Measurements from ENCODE around the gene POLR2J. TPM values are rescaled to one million over a fixed set of nuclear protein-coding genes. Genes with fewer than 3 reads are reported as not detected.
"Not testable (repeated sequence)": the region's sequence is repeated elsewhere in the genome, so short reads cannot be mapped to it uniquely, and the experiment has no call there.

POLR2J gene
- total RNA-seq, 2 experiments from 2014 or later = 41.7 to 46.5 TPM

- Mint-ChIP-seq H3K27ac (no peak overlapping the region), H3K4me3 (peak overlapping the region; percentile 96)
Observed at GRCh38 chr7:102466097-102466496, 12.6 kb downstream of the POLR2J start.

GRCh38 chr7:102464577-102465280 is 14.0 kb downstream of the POLR2J start, which contains the start of the genes ALKBH4 and LRWD1:
Gene ALKBH4 (minus strand): TSS chr7:102464863. CDS start chr7:102464836, 27 bp downstream.
Gene LRWD1 (plus strand): TSS chr7:102464984. CDS start chr7:102465081, 97 bp downstream.
- Mint-ChIP-seq H3K9me3 (no peaks in the 10 kb centered on the region), H3K36me3 (ENCODE audit: low read depth) (peaks cover 9% of the 10 kb centered on the region), H3K4me3 (peak within 1 kb of the TSS; percentile 96), H3K27me3 (no peaks in the 10 kb centered on the region), H3K4me1 (peaks cover 29% of the 10 kb centered on the region), H3K27ac (peak within 1 kb of the TSS; percentile 80)
- DNase-seq = peak; percentile 94
- POLR2A ChIA-PET = interaction anchor here (1.0 to 3.0 kb wide), 8 partner anchors 10 to 50 kb away, joined by 4 to 18 read pairs (median 6); no protein-coding TSS in a partner anchor
- CTCF ChIA-PET = interaction anchor here (0.8 to 3.9 kb wide), 8 partner anchors 19 to 76 kb away, joined by 3 to 26 read pairs (median 5); no protein-coding TSS in a partner anchor

More at GRCh38 chr7:102466097-102466496, 12.6 kb downstream of the POLR2J start:
- Mint-ChIP-seq H3K9me3 (no peaks in the 10 kb centered on the region), H3K4me1 (peaks cover 26% of the 10 kb centered on the region), H3K36me3 (ENCODE audit: low read depth) (peaks cover 7% of the 10 kb centered on the region), H3K27me3 (no peaks in the 10 kb centered on the region)
- ChIA-PET POLR2A (interaction anchor here (1.0 to 3.0 kb wide), 5 partner anchors 32 to 54 kb away, joined by 5 to 18 read pairs (median 7); partner anchors contain the start of gene ORAI2), CTCF (interaction anchor here (0.6 to 3.9 kb wide), 8 partner anchors 31 to 78 kb away, joined by 3 to 26 read pairs (median 4); no protein-coding TSS in a partner anchor)
- DNase-seq = no peak

DNA sequence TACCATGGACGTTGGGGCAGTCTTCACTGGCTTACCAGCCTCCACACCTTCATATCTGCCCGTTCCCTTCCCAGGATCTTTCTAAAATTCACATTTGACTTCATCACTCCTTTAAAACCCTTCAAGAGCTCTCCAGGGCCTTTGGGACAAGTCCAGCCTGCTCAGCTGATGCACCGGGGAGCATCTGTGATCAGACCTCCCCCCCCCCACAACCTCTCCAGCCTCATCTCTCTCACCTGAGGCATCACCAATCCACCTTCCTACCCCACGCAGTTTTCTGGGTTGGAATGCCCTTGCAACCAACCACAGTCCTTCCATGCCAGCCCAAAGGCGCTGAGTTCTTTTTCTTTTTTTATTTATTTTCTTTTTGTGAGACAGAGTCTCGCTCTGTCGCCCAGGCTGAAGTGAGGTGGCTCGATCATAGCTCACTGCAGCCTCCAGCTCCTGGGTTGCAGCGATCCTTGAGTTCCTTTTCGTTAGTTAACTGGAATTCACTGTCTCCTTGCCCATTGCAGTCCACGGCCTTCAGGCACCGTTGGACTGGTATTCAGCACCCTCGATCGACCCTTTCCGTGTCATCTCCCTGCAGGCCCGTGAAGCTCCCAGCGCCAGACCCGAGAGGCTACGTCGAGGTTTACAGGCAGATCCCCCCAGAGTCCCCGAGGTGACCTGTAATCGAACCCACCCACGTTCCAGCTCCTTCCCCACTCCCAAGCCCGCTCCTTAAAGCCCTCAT is 14.7 kb downstream of the POLR2J start:
- Mint-ChIP-seq H3K4me3 (peak overlapping the region; percentile 96), H3K27me3 (no peaks in the 10 kb centered on the region), H3K9me3 (no peaks in the 10 kb centered on the region), H3K4me1 (peaks cover 29% of the 10 kb centered on the region), H3K36me3 (ENCODE audit: low read depth) (peaks cover 9% of the 10 kb centered on the region), H3K27ac (peak overlapping the region; percentile 80)
- CTCF ChIA-PET = interaction anchor here (0.7 to 3.9 kb wide), 7 partner anchors 14 to 59 kb away, joined by 3 to 22 read pairs (median 3); no protein-coding TSS in a partner anchor
- POLR2A ChIA-PET = interaction anchor here (1.0 to 3.0 kb wide), 6 partner anchors 10 to 49 kb away, joined by 4 to 18 read pairs (median 6); no protein-coding TSS in a partner anchor
- no peak for DNase-seq

DNA sequence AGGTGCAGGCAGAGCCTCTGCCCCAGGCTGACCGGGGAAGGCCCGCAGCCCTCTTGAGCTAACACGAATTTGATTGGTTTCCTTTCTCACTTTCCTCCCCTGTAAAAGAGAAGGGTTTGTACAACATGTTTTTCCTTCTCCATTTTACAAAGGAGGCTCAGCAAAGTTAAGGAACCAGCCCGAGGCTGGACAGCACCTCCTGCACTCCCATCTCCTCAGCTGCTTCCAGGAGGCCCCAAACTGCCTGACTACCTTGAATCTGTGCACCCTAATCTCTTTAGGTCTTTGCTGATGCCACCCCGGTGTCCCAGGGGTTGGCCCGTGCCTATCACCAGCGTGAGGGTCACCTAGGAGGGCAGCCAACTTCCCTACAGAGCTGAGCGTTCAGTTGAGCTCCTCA is 18.3 kb downstream of the POLR2J start:
- ChIA-PET CTCF (interaction anchor here (0.6 kb wide), 1 partner anchor 133 kb away, joined by 3 read pairs; no protein-coding TSS in a partner anchor), POLR2A (no interaction called here)
- Mint-ChIP-seq H3K4me1 (peaks cover 16% of the 10 kb centered on the region), H3K36me3 (ENCODE audit: low read depth) (peaks cover 11% of the 10 kb centered on the region), H3K27me3 (no peaks in the 10 kb centered on the region), H3K27ac (no peak overlapping the region), H3K4me3 (no peak overlapping the region), H3K9me3 (no peaks in the 10 kb centered on the region)
- no peak for DNase-seq

GRCh38 chr7:102459221-102459844 is 19.4 kb downstream of the POLR2J start:
- no peak for DNase-seq
- Mint-ChIP-seq H3K4me1 (peaks cover 15% of the 10 kb centered on the region), H3K27ac (no peak overlapping the region), H3K4me3 (no peak overlapping the region), H3K27me3 (no peaks in the 10 kb centered on the region), H3K36me3 (ENCODE audit: low read depth) (peaks cover 11% of the 10 kb centered on the region), H3K9me3 (no peaks in the 10 kb centered on the region)
- ChIA-PET CTCF (interaction anchor here (1.7 kb wide), 1 partner anchor 55 kb away, joined by 6 read pairs; no protein-coding TSS in a partner anchor), POLR2A (no interaction called here)

DNA sequence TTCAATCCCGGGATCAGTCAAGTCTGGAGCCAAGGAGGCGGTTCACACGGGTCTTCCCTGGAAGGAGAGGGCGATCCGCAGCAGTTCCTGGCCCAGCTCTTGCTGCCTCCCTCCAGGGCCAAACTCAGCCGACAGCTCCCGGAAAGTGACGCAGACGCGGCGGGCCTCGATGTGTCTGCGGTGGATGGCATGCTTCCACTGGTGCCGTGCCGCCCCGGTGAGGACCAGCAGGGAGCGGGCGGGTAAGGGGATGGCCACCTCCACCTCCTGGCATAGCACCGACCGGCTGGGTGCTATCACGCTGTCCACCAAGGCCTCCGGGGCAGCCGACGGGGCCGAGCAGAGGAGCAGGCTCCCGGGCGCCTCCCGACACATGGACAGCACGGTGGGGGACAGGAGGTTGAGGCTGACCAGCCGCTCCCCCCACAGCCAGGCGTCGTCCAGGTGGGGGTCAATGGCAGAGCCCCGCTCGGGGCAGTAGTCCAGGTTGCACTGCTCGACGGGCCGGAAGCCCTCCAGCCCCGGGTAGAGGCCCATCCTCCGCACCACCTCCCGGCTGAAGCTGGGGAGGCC is 21.3 kb downstream of the POLR2J start:
- H3K4me1 Mint-ChIP-seq = peaks cover 3% of the 10 kb centered on the region
- no peak for DNase-seq
- peaks cover 11% of the 10 kb centered on the region for H3K36me3 Mint-ChIP-seq (ENCODE audit: low read depth)
- no peaks in the 10 kb centered on the region for H3K9me3 Mint-ChIP-seq
- ChIA-PET POLR2A (interaction anchor here (1.3 to 1.9 kb wide), 2 partner anchors 31 to 46 kb away, joined by 3 to 5 read pairs; no protein-coding TSS in a partner anchor), CTCF (interaction anchor here (1.1 kb wide), 1 partner anchor 53 kb away, joined by 3 read pairs; no protein-coding TSS in a partner anchor)
- H3K27ac Mint-ChIP-seq = no peak overlapping the region
- no peak overlapping the region for H3K4me3 Mint-ChIP-seq
- no peaks in the 10 kb centered on the region for H3K27me3 Mint-ChIP-seq

DNA sequence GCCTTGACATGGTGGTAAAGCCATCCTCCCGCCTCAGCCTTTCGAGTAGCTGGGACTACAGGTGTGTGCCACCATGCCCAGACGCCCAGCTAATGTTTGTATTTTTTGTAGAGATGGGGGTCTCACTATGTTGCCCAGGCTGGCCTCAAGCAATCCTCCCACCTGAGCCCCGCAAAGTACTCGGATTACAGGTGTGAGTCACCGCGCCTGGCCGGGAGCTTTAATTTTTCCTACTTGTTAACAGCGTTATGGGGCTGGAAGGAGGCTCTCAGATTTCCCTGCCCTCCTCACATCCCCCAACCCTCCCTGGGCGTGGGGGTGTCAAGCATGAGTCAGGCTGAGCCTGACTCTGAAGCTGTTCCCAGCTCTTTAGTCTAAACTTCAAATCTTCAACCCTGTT is 22.4 kb downstream of the POLR2J start:
- ChIA-PET CTCF (interaction anchor here (0.8 to 0.9 kb wide), 2 partner anchors 22 to 44 kb away, joined by 3 to 4 read pairs; no protein-coding TSS in a partner anchor), POLR2A (interaction anchor here (1.0 to 1.9 kb wide), 4 partner anchors 29 to 59 kb away, joined by 3 to 5 read pairs (median 4); no protein-coding TSS in a partner anchor)
- H3K27ac Mint-ChIP-seq = no peak overlapping the region
- DNase-seq = no peak
- no peaks in the 10 kb centered on the region for H3K27me3 Mint-ChIP-seq
- no peak overlapping the region for H3K4me3 Mint-ChIP-seq
- H3K9me3 Mint-ChIP-seq = no peaks in the 10 kb centered on the region
- peaks cover 3% of the 10 kb centered on the region for H3K4me1 Mint-ChIP-seq
- peaks cover 11% of the 10 kb centered on the region for H3K36me3 Mint-ChIP-seq (ENCODE audit: low read depth)

- no peak for DNase-seq
- H3K4me1 Mint-ChIP-seq = peaks cover under 1% of the 10 kb centered on the region
- POLR2A ChIA-PET = interaction anchor here (1.0 to 1.4 kb wide), 2 partner anchors 51 to 59 kb away, joined by 3 to 5 read pairs; no protein-coding TSS in a partner anchor
- no peak overlapping the region for H3K27ac Mint-ChIP-seq
- H3K36me3 Mint-ChIP-seq (ENCODE audit: low read depth) = peaks cover 8% of the 10 kb centered on the region
- H3K27me3 Mint-ChIP-seq = no peaks in the 10 kb centered on the region
- no peaks in the 10 kb centered on the region for H3K9me3 Mint-ChIP-seq
- H3K4me3 Mint-ChIP-seq = no peak overlapping the region
- CTCF ChIA-PET = no interaction called here
Observed at GRCh38 chr7:102455596-102455995, 23.1 kb downstream of the POLR2J start.

DNA sequence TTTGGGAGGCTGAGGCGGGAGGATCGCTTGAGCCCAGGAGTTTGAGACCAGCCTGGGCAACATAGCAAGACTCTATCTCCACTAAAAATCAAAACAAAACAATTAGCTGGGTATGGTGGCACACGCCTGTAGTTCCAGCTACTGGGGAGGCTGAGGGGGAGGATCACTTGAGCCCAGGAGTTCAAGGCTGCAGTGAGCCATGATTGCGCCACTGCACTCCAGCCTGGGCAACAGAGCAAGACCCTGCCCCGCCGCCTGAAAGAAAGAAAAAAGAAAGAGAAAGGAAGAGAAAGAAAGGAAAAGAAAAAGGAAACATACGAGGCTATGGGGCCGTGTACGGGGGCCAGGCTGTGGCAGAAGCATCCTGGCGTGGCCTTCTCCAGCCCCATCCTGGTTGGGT is 23.8 kb downstream of the POLR2J start:
- DNase-seq, H3K9me3 Mint-ChIP-seq, H3K27me3 Mint-ChIP-seq, CTCF ChIA-PET, H3K27ac Mint-ChIP-seq, H3K4me1 Mint-ChIP-seq, H3K4me3 Mint-ChIP-seq: not testable (repeated sequence)
- peaks cover 11% of the 10 kb centered on the region for H3K36me3 Mint-ChIP-seq (ENCODE audit: low read depth)
- POLR2A ChIA-PET = interaction anchor here (1.2 kb wide), 1 partner anchor 9 kb away, joined by 4 read pairs; no protein-coding TSS in a partner anchor

- H3K4me3 Mint-ChIP-seq = no peak overlapping the region
- no peaks in the 10 kb centered on the region for H3K9me3 Mint-ChIP-seq
- H3K36me3 Mint-ChIP-seq (ENCODE audit: low read depth) = peaks cover 11% of the 10 kb centered on the region
- H3K27ac Mint-ChIP-seq = no peak overlapping the region
- ChIA-PET CTCF (no interaction called here), POLR2A (interaction anchor here (1.2 kb wide), 2 partner anchors 9 to 15 kb away, joined by 3 to 4 read pairs; no protein-coding TSS in a partner anchor)
- no peak for DNase-seq
- no peaks in the 10 kb centered on the region for H3K4me1 Mint-ChIP-seq
- no peaks in the 10 kb centered on the region for H3K27me3 Mint-ChIP-seq
Observed at GRCh38 chr7:102454468-102454867, 24.3 kb downstream of the POLR2J start.

DNA sequence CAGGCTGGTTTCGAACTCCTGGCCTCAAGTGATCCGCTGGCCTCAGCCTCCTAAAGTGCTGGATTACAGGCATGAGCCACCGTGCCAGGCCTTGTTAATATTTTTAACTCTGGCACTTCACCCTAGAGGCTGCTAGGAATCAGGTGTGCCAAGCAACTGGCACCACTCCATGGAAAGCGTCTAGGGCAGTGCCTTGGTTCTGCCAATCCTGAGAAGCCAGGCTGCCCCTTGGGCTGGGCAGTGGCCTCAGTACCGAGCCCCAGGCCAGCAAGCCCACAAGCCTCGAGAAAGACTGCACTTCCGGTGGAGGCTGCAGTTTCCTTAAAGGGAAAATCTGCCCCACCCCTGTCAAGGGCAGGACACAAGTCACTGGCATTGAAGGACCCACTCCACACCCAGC is 25.4 kb downstream of the POLR2J start:
- Mint-ChIP-seq H3K27ac (no peak overlapping the region), H3K27me3 (no peaks in the 10 kb centered on the region), H3K9me3 (no peaks in the 10 kb centered on the region), H3K36me3 (ENCODE audit: low read depth) (peaks cover 16% of the 10 kb centered on the region), H3K4me3 (no peak overlapping the region), H3K4me1 (no peaks in the 10 kb centered on the region)
- ChIA-PET CTCF (no interaction called here), POLR2A (interaction anchor here (1.2 to 1.5 kb wide), 2 partner anchors 14 to 26 kb away, joined by 3 to 4 read pairs; no protein-coding TSS in a partner anchor)
- DNase-seq = no peak

GRCh38 chr7:102452451-102452850 is 26.3 kb downstream of the POLR2J start:
- H3K36me3 Mint-ChIP-seq (ENCODE audit: low read depth) = peaks cover 14% of the 10 kb centered on the region
- no peak overlapping the region for H3K4me3 Mint-ChIP-seq
- no peak overlapping the region for H3K27ac Mint-ChIP-seq

More at GRCh38 chr7:102452451-102452850, 26.3 kb downstream of the POLR2J start:
- CTCF ChIA-PET = interaction anchor here (0.9 to 3.5 kb wide), 2 partner anchors 40 to 47 kb away, joined by 3 to 33 read pairs; no protein-coding TSS in a partner anchor
- no peaks in the 10 kb centered on the region for H3K9me3 Mint-ChIP-seq
- H3K4me1 Mint-ChIP-seq = no peaks in the 10 kb centered on the region
- DNase-seq = no peak
- no peaks in the 10 kb centered on the region for H3K27me3 Mint-ChIP-seq
- POLR2A ChIA-PET = interaction anchor here (1.5 kb wide), 1 partner anchor 25 kb away, joined by 4 read pairs; no protein-coding TSS in a partner anchor
